Karpas-422 (cell line): Measurements from ENCODE around the gene TMEM239. TPM values are rescaled to one million over a fixed set of nuclear protein-coding genes. Genes with fewer than 3 reads are reported as not detected.

ENCODE experiments used
- DNase-seq: peaks from one replicate; pipeline ENCODE4 v3.0.0-alpha.2; 2015
- H2AFZ ChIP-seq: fragments of 200-600 bp; sonication (generic); 2 replicates; pipeline ENCODE4 v1.6.1; 2014; ENCODE audit warnings: antibody characterized with exemption, low read length, mixed read lengths
- H3K27ac ChIP-seq: fragments of 200-600 bp; sonication (generic); 2 replicates; pipeline ENCODE4 v1.5.1; 2014; ENCODE audit warnings: mild to moderate bottlenecking, low read length, moderate library complexity
- H3K27me3 ChIP-seq: fragments of 200-600 bp; sonication (generic); 2 replicates; pipeline ENCODE4 v1.6.1; 2014; ENCODE audit warnings: low read length, mixed read lengths
- H3K36me3 ChIP-seq: fragments of 200-600 bp; sonication (generic); 2 replicates; pipeline ENCODE4 v1.6.1; 2014; ENCODE audit warnings: low read length, mixed read lengths; ENCODE audit not compliant: insufficient read depth
- H3K4me1 ChIP-seq: fragments of 200-600 bp; sonication (generic); 2 replicates; pipeline ENCODE4 v1.6.1; 2014; ENCODE audit warnings: mild to moderate bottlenecking, low read length, mixed read lengths
- H3K4me2 ChIP-seq: fragments of 200-600 bp; sonication (generic); 2 replicates; pipeline ENCODE4 v1.6.1; 2014; ENCODE audit warnings: low read length, low read depth, mild to moderate bottlenecking; ENCODE audit not compliant: poor library complexity, severe bottlenecking
- H3K4me3 ChIP-seq: fragments of 200-600 bp; sonication (generic); 2 replicates; pipeline ENCODE4 v1.5.1; 2014; ENCODE audit warnings: mild to moderate bottlenecking, antibody characterized with exemption, low read length, mixed read lengths
- H3K79me2 ChIP-seq: fragments of 200-600 bp; sonication (generic); 2 replicates; pipeline ENCODE4 v1.6.1; 2014; ENCODE audit warnings: mild to moderate bottlenecking, low read length, mixed read lengths
- H3K9ac ChIP-seq: fragments of 200-600 bp; sonication (generic); 2 replicates; pipeline ENCODE4 v1.6.0; 2014; ENCODE audit warnings: low read length
- H3K9me2 ChIP-seq: fragments of 200-600 bp; sonication (generic), shearing (Covaris generic); replicated peaks from 2 replicates; pipeline ENCODE4 v1.6.0; 2014; ENCODE audit warnings: mild to moderate bottlenecking, low read length, moderate library complexity; ENCODE audit not compliant: insufficient read depth
- H3K9me3 ChIP-seq: fragments of 300-700, 200-600 bp; sonication (generic); 2 replicates; pipeline ENCODE4 v1.6.1; 2014; ENCODE audit warnings: low read length, mixed read lengths
- H4K20me1 ChIP-seq: fragments of 200-600 bp; sonication (generic); 2 replicates; pipeline ENCODE4 v1.6.1; 2014; ENCODE audit warnings: mild to moderate bottlenecking, antibody characterized with exemption, low read length, low read depth; ENCODE audit not compliant: insufficient read depth
- total RNA-seq: library from RNA; depleted of rRNA; stranded (reverse); fragments of >200 nt; shearing (Covaris generic); gene quantifications from 2 replicates; pipeline ENCODE4 v1.2.3, GENCODE V29; 2014; ENCODE audit warnings: low replicate concordance

Gene TMEM239
- total RNA-seq, 1 experiment from 2014 or later = not detected

DNA sequence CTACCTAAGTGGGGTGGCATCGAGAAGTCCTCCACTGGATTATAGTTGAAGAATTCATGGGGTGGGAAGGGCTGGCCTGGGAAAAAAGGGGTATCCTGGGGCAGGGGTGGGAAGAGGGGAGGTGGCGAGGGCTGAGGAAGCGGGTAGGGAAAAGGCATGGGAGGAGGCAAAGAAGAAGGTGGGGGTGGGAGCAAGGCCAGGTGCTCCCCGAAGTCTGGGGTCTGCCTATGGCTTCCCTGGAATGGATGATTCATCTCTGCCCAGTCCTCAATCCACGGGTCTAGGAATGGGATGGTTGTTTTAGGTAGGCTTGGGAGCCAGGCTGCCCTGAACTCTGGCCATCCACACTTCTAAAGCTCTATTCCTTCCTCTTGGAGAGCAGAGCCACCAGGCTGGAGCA is 19.9 kb downstream of the TMEM239 start:
- no peak for DNase-seq
- H3K4me2 ChIP-seq = no peak overlapping the region
- H3K27ac ChIP-seq = no peak overlapping the region
- no peak overlapping the region for H2AFZ ChIP-seq
- H3K9ac ChIP-seq = no peak overlapping the region
- peaks cover 3% of the 10 kb centered on the region for H3K79me2 ChIP-seq
- no peaks in the 10 kb centered on the region for H3K27me3 ChIP-seq
- H4K20me1 ChIP-seq = no peaks in the 10 kb centered on the region
- H3K9me3 ChIP-seq = no peaks in the 10 kb centered on the region
- no peak overlapping the region for H3K4me3 ChIP-seq
- H3K4me1 ChIP-seq = peaks cover 37% of the 10 kb centered on the region
- H3K36me3 ChIP-seq = no peaks in the 10 kb centered on the region
- H3K9me2 ChIP-seq = no peaks in the 10 kb centered on the region

DNA sequence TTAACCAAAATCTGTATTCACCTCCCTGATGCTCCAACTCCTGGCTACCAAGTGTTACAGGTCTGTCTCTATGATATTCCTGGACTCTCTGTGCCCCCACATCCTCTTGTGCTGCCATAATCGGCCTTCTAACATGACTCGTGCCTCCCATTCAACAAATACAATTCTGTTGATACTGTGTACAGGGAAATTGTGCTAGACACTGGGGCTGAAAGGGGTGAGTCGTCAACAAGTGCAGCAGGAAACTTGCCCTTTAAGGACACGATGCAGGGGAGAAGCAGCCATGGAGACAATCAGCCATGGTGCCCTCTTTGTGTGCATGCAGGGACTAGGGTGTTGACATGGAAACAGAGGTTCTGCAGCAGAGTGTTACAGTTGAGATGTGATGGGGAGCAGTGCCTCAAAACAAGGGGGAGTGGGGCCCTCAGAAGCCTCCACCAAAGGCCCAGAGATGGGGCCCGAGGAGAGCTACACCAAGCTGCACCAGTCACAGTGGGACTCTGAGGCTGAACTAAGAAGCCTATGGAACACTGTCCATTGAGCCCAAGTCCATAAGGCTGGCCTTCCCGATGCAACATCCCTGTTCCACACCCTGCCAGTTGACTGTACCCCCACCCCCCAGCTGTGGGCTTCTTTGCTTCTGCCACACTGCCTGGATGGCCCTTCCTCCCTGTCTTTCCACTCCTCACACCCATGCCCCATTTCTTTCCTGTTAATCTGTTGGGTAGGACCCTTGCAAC is 21.2 kb downstream of the TMEM239 start:
- no peak for DNase-seq
- peak overlapping the region; percentile 28 for H3K9ac ChIP-seq
- no peaks in the 10 kb centered on the region for H3K9me3 ChIP-seq
- no peak overlapping the region for H2AFZ ChIP-seq
- peak overlapping the region; percentile 51 for H3K4me2 ChIP-seq
- peak overlapping the region; percentile 21; the same call in 1 of the 2 replicates for H3K27ac ChIP-seq
- no peaks in the 10 kb centered on the region for H3K27me3 ChIP-seq
- H3K4me1 ChIP-seq = peaks cover 46% of the 10 kb centered on the region
- H3K9me2 ChIP-seq = no peaks in the 10 kb centered on the region
- H4K20me1 ChIP-seq = no peaks in the 10 kb centered on the region
- peak overlapping the region; percentile 22; the same call in 1 of the 2 replicates for H3K4me3 ChIP-seq
- no peaks in the 10 kb centered on the region for H3K36me3 ChIP-seq
- H3K79me2 ChIP-seq = peaks cover 16% of the 10 kb centered on the region

DNA sequence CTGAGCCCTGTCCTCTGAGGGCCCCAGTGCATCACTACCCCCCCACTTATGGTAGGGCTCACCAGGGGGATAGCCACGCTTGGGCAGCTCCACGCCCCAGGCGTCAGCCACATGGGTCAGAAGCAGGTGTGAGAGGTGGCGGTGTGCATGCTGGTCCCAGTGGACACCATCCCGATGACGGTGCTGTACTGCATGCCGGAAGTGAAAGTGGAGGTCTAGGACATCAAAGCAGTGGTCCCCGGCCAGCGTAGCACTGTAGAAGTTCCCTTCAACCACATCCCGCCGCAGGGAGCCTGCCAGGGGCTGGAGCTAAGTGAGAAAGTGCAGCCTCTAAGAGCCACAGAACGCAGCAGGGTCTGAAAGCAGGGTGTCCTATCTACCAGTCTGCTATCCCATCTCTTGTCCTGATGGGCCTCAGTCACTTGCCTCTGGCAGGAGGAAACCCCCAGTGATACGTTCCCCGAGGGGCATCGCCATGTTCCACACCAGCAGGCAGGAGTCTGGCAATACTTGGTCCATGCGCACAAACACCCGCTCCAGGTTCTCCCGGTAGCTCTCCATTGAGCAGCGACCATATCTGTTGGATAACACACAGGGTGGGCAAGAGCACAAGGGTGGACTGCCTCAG is 22.1 kb downstream of the TMEM239 start:
- DNase-seq = peak; percentile 82

DNA sequence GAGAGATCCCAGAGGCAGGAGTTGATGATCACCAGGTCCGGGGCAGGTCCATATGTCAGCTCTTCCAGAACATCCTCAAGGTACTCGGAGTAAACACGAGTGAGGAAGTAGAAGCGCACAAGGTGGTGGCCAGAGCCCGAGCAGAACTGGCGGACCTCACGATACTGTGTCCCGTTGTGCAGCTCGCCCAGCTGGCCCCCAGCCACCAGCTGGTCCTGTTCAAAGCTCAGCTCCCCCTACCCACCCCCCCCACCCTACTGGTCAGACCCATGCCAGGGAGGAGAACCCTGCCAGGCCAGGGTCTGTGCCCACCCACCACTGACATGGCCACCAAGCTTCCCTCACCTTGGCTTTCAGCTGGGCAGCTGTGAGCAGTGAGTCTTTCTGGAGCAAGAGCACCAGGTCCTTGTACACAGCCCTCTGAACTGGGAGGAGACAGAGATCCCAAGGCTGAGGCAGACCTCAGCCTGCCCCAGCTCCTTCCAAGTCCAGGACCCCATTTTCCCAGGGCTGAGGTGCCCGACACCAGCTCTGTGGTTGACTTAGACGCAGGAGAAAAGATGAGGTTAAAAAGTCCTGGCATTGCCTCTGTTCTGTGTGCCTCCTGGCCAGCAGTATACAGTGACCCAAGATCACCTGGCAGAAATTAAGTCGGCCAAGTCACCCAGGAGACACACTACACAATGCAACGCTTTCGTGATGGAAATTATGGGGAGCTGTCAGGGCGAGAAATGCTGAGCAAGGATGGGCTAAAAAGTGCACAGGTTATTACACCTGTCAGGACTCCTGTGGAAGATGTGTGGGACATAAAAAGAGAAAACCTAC is 22.9 kb downstream of the TMEM239 start:
- Histone ChIP-seq H3K36me3 (no peaks in the 10 kb centered on the region), H3K4me3 (peak overlapping the region; percentile 22; the same call in 1 of the 2 replicates), H3K9ac (peak overlapping the region; percentile 28; the same call in 1 of the 2 replicates), H3K27ac (no peak overlapping the region), H3K4me2 (peak overlapping the region; percentile 85), H3K9me2 (no peaks in the 10 kb centered on the region), H3K9me3 (no peaks in the 10 kb centered on the region), H4K20me1 (no peaks in the 10 kb centered on the region), H2AFZ (no peak overlapping the region), H3K27me3 (no peaks in the 10 kb centered on the region), H3K79me2 (peaks cover 29% of the 10 kb centered on the region), H3K4me1 (peaks cover 43% of the 10 kb centered on the region)
- no peak for DNase-seq

More for the DNA sequence above, 22.1 kb downstream of the TMEM239 start:
- H3K9me2 ChIP-seq = no peaks in the 10 kb centered on the region
- H3K27ac ChIP-seq = no peak overlapping the region; the same call in 1 of the 2 replicates
- H3K27me3 ChIP-seq = no peaks in the 10 kb centered on the region
- no peaks in the 10 kb centered on the region for H3K36me3 ChIP-seq
- peak overlapping the region; percentile 28 for H3K9ac ChIP-seq
- no peaks in the 10 kb centered on the region for H3K9me3 ChIP-seq
- H4K20me1 ChIP-seq = no peaks in the 10 kb centered on the region
- H2AFZ ChIP-seq = peak overlapping the region; percentile 17; the same call in 1 of the 2 replicates
- H3K4me1 ChIP-seq = peaks cover 46% of the 10 kb centered on the region
- H3K4me3 ChIP-seq = peak overlapping the region; percentile 22; the same call in 1 of the 2 replicates
- H3K79me2 ChIP-seq = peaks cover 21% of the 10 kb centered on the region
- peak overlapping the region; percentile 51 for H3K4me2 ChIP-seq

DNA sequence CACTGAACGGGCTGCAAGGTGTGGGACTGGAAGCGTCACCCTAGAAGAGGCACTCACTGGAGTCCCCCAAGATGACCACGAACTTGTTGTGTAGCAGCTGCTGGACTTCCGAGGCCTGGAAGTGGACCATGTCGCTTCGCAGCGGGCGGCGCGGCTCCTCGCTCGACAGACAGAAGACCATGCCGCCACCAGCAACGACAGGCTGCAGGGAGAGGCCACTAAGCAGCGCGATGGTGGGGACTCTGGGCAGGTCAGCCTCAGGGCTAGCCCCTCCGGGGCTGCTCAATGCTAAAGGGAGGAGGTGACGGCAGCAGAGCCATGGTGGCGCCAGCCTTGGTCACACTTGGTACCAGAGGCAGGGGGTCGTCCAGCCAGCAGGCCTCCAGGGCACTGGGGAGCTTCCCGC is 23.6 kb downstream of the TMEM239 start:
- Histone ChIP-seq H3K4me2 (peak overlapping the region; percentile 85), H3K27ac (no peak overlapping the region), H3K9ac (peak overlapping the region; percentile 71)

DNA sequence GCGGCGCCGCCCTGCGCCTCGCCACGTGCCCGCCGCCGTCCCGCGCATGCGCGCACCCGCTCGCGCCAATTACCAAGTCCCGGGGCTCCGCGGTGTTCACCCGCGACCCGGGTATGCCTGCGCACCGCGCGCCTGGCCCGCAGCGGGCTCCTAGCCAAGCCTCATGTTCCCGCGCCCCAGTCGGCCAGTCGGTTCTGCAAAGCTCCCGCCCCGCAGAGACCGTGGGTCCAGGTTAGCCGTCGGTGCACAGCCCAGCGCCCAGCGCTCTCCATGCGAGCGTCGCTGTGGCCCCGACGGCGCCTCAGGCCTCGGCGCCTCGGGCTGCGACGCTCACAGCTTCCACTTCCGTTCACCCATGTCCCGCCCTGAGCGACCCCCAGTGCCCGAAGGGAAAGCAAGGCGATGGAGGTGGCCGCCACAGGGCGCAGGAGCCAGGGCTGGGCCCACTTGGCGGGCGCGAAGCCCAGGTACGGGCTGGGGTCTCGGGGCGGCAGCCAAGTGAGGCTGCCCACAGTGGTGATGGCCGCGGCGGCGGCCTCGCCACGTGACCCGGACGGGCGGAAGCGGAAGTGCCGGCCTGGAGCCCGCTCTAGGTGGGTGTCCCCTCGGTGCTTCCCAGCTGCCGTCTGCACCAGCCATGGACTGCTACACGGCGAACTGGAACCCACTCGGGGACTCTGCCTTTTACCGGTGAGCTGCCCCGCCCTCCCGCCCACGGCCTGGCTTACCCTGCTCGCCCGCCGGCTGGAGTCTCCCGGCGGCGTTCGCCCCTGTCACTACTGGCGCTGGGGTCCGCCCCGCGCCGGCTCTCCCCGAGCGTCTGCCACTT is 24.2 kb downstream of the TMEM239 start, which contains the start of the genes PCED1A and VPS16:
Gene PCED1A, minus strand, starts transcription at position 518 of the 829 bp plus-strand sequence. CDS start 743 bp downstream, outside the sequence.
Gene VPS16, plus strand, starts transcription at position 608 of the 829 bp plus-strand sequence. Its CDS starts 30 bp downstream, at position 638.
- no peaks in the 10 kb centered on the region for H3K9me2 ChIP-seq
- H4K20me1 ChIP-seq = no peaks in the 10 kb centered on the region
- H2AFZ ChIP-seq = peak within 1 kb of the TSS; percentile 100; the same call in 1 of the 2 replicates
- peak within 1 kb of the TSS; percentile 83 for H3K9ac ChIP-seq
- H3K4me2 ChIP-seq = peak within 1 kb of the TSS; percentile 96
- peaks cover 34% of the 10 kb centered on the region for H3K79me2 ChIP-seq
- DNase-seq = peak; percentile 94
- no peaks in the 10 kb centered on the region for H3K36me3 ChIP-seq
- H3K27me3 ChIP-seq = no peaks in the 10 kb centered on the region
- H3K4me1 ChIP-seq = peaks cover 48% of the 10 kb centered on the region
- H3K9me3 ChIP-seq = no peaks in the 10 kb centered on the region
- no peak within 1 kb of the TSS; the same call in 1 of the 2 replicates for H3K27ac ChIP-seq
- peak within 1 kb of the TSS; percentile 95 for H3K4me3 ChIP-seq

More for the DNA sequence above, 23.6 kb downstream of the TMEM239 start:
- H2AFZ ChIP-seq = no peak overlapping the region
- H3K9me3 ChIP-seq = no peaks in the 10 kb centered on the region
- no peaks in the 10 kb centered on the region for H4K20me1 ChIP-seq
- no peak for DNase-seq
- H3K4me1 ChIP-seq = peaks cover 43% of the 10 kb centered on the region
- no peaks in the 10 kb centered on the region for H3K9me2 ChIP-seq
- peak overlapping the region; percentile 95 for H3K4me3 ChIP-seq
- H3K79me2 ChIP-seq = peaks cover 34% of the 10 kb centered on the region
- no peaks in the 10 kb centered on the region for H3K36me3 ChIP-seq
- no peaks in the 10 kb centered on the region for H3K27me3 ChIP-seq

DNA sequence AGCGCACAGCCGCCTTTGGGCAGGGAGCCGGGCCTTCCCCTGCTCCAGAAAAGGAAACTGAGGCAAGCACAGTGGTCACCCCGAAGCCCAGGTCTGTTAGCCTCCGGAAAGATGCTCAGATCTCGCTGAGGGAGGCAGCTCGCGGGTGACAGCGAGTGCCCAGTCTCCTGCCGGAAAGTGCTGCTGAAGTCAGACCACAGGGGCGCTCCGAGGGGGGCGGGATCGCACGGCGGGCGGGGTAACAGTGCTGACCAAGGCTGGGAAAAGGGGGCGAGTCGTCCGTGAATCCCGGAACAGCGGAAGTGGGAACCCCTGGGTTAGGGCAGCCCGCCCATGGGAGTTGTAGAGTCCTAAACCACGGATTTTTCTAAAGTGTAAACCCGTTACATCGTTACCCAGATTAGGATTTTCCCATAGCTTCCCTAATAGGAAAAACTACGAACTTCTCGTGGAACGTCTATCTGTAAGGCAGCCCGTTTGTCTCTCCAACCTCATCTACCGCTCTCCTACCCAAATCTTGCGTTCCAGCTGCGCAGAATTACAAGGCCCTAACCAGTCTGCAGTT is 24.9 kb downstream of the TMEM239 start:
- peak; percentile 64 for DNase-seq
- no peak overlapping the region; the same call in 1 of the 2 replicates for H3K27ac ChIP-seq
- peaks cover 52% of the 10 kb centered on the region for H3K4me1 ChIP-seq
- peak overlapping the region; percentile 95 for H3K4me3 ChIP-seq
- H3K9ac ChIP-seq = peak overlapping the region; percentile 83
- no peaks in the 10 kb centered on the region for H4K20me1 ChIP-seq
- no peaks in the 10 kb centered on the region for H3K9me2 ChIP-seq
- peak overlapping the region; percentile 67; the same call in 1 of the 2 replicates for H2AFZ ChIP-seq
- no peaks in the 10 kb centered on the region for H3K9me3 ChIP-seq
- H3K27me3 ChIP-seq = no peaks in the 10 kb centered on the region
- H3K36me3 ChIP-seq = no peaks in the 10 kb centered on the region
- peaks cover 38% of the 10 kb centered on the region for H3K79me2 ChIP-seq
- peak overlapping the region; percentile 96 for H3K4me2 ChIP-seq
